ENCODE results near the gene DEDD. TPM values are rescaled to one million over a fixed set of nuclear protein-coding genes. Genes with fewer than 3 reads are reported as not detected.

DEDD gene
- total and polyA plus RNA-seq, 2 of the 4 experiments (the other 2 are of a cell fraction): 40.2 to 47.9 TPM

DNA sequence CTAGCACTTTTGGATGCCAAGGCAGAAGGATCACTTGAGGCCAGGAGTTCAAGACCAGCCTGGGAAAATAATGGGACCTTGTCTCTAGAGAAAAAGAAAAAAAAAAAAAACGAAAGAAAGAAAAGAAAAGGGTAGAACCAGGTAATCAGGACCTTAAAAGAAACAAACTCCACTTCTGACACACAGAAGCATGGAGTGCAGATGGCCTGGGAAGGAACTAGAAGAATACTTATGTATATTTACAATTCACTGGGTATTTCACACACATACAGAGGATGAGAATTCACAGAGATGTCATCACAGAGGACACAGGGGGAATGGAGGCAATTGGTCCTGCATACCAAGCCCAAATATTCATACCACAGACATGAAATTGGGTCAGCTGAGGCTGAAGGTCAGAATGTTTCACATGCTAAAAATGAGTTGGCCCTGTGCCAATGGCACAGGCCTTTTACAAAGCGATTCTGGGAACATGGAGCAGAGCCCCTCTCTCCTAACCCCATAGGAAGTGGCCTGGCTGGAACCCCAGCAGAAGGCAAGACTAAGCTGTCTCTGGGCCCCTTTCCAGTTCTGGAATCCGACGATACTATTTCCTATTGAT, 40.4 kb upstream of the DEDD start (continued):
- TF ChIP-seq, protein P1, sequence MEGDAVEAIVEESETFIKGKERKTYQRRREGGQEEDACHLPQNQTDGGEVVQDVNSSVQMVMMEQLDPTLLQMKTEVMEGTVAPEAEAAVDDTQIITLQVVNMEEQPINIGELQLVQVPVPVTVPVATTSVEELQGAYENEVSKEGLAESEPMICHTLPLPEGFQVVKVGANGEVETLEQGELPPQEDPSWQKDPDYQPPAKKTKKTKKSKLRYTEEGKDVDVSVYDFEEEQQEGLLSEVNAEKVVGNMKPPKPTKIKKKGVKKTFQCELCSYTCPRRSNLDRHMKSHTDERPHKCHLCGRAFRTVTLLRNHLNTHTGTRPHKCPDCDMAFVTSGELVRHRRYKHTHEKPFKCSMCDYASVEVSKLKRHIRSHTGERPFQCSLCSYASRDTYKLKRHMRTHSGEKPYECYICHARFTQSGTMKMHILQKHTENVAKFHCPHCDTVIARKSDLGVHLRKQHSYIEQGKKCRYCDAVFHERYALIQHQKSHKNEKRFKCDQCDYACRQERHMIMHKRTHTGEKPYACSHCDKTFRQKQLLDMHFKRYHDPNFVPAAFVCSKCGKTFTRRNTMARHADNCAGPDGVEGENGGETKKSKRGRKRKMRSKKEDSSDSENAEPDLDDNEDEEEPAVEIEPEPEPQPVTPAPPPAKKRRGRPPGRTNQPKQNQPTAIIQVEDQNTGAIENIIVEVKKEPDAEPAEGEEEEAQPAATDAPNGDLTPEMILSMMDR (conservative IDR thresholded peaks at IDR 0.05; ENCODE audit: low read depth, low read length): no peak
- no peak for TF ChIP-seq POLR2A (IDR thresholded peaks at IDR 0.05; ENCODE audit: low read depth, low read length)

DNA sequence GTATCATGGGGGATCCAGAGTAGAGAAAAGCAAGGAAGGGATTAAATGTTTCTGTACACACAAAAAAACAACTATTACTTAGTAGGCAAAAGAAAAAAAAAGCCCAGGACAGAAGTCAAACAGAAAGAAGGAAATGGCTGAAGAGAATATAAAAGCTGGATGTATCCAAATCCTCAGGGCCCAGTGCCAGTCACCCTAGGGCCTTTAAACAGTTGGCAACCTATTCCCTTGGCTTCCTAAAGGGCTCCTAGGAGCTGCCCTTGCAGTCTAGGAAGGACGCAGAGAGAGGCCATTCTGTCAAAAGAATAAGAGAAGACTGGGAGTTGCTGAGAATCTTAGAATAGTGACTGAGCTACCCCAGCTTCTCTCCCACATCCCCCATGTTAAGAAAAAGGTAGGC, 39.9 kb upstream of the DEDD start:
- no peak overlapping the region for H3K14ac ChIP-seq (replicated peaks; ENCODE audit: low read depth, low read length)
- WGBS, 2 experiments (ENCODE audit: extremely low coverage in 2 of 2, insufficient read length in 1 of 2): no CpG with 5 or more reads among the region's 1 CpG
- H2BK20ac ChIP-seq (ENCODE audit: low read depth, low read length): no peak overlapping the region
- peaks cover 11% of the 10 kb centered on the region for H3K9me1 ChIP-seq (ENCODE audit: insufficient read depth, low read length)
- H3K4me1 ChIP-seq (ENCODE audit: control insufficient read depth, insufficient read depth, low read length): peaks cover 13% of the 10 kb centered on the region
- no peak overlapping the region for H2BK120ac ChIP-seq (ENCODE audit: low read depth, low read length)
- no peak overlapping the region for H2BK15ac ChIP-seq (ENCODE audit: low read depth, low read length)
- H2BK5ac ChIP-seq (ENCODE audit: low read depth, low read length, poor library complexity, severe bottlenecking): no peak overlapping the region
- peaks cover 14 to 41% of the 10 kb centered on the region in 2 experiments for H3K79me1 ChIP-seq (ENCODE audit: low read depth in 1 of 2, low read length in 2 of 2)
- H3K27ac ChIP-seq (ENCODE audit: insufficient read depth, low read length): peak overlapping the region; percentile 69; the same call in 1 of the 2 replicates
- H4K8ac ChIP-seq (ENCODE audit: low read depth in 2 of 2, low read length in 2 of 2): no peak overlapping the region
- dilution Hi-C loops (cut with HindIII; ENCODE audit: low sequenced_read_pairs, unreplicated experiment) (no loop called here), in situ Hi-C loops (cut with MboI; ENCODE audit: low sequenced_read_pairs) (no loop called here), intact Hi-C loops (cut with micrococcal nuclease) (no loop called here)
- no peak overlapping the region for H3K9ac ChIP-seq (ENCODE audit: low read depth, low read length)
- no peak overlapping the region for H4K91ac ChIP-seq (ENCODE audit: insufficient read depth, low read depth, low read length)
- DNase-seq (no peak), ATAC-seq (ENCODE audit: low read depth) (no peak)
- H2AK9ac ChIP-seq (replicated peaks; ENCODE audit: low read depth, low read length, poor library complexity): no peak overlapping the region
- H3K4ac ChIP-seq (ENCODE audit: low read depth, low read length): no peak overlapping the region
- H2AFZ ChIP-seq (replicated peaks; ENCODE audit: low read length, poor library complexity): no peak overlapping the region
- no peak overlapping the region for H3K23ac ChIP-seq (ENCODE audit: low read depth, low read length)
- no peak overlapping the region for H3K4me3 ChIP-seq (ENCODE audit: insufficient read depth, low read depth, low read length)
- H3K9me3 ChIP-seq (ENCODE audit: control insufficient read depth, insufficient read depth, low read length): no peaks in the 10 kb centered on the region
- H3K36me3 ChIP-seq (ENCODE audit: control insufficient read depth, insufficient read depth, low read length): peaks cover 46% of the 10 kb centered on the region
- H3K18ac ChIP-seq (ENCODE audit: low read depth, low read length): no peak overlapping the region
- 0 out of 2 replicates have a peak overlapping the region, but pooled peaks have one; percentile 35 for H2AK5ac ChIP-seq (ENCODE audit: low read depth, low read length)
- peak overlapping the region; percentile 49 for H3K4me2 ChIP-seq (ENCODE audit: low read depth, low read length)
- POLR2A ChIA-PET (ENCODE audit: unreplicated experiment): no interaction called here
- CTCF ChIA-PET: no interaction called here
- H3K56ac ChIP-seq (ENCODE audit: extremely low read depth, insufficient read depth, low read length): no peak overlapping the region
- no TSS peak for BruUV-seq (replicated peaks)
- H4K5ac ChIP-seq (ENCODE audit: low read depth, low read length): no peak overlapping the region
- H3K27me3 ChIP-seq (ENCODE audit: control insufficient read depth, insufficient read depth, low read length): no peaks in the 10 kb centered on the region
- H4K20me1 ChIP-seq (ENCODE audit: insufficient read depth, low read length): peaks cover 13% of the 10 kb centered on the region; the same call in 1 of the 2 replicates
- TF ChIP-seq FOS (IDR thresholded peaks at IDR 0.05; ENCODE audit: low read depth, low read length) (no peak), CEBPB (IDR thresholded peaks at IDR 0.05; ENCODE audit: low read depth, low read length) (no peak), POLR2A (IDR thresholded peaks at IDR 0.05; ENCODE audit: low read depth, low read length) (no peak), CHD1 (IDR thresholded peaks at IDR 0.05; ENCODE audit: low read depth, low read length) (no peak), MAFK (IDR thresholded peaks at IDR 0.05; ENCODE audit: low read depth, low read length) (no peak), MAZ (IDR thresholded peaks at IDR 0.05; ENCODE audit: borderline replicate concordance, low read depth, low read length) (no peak), RFX5 (IDR thresholded peaks at IDR 0.05; ENCODE audit: low read depth, low read length) (no peak), NFE2L2 (IDR thresholded peaks at IDR 0.05; ENCODE audit: low read depth, low read length) (no peak)
- TF ChIP-seq, protein P1 (conservative IDR thresholded peaks at IDR 0.05; ENCODE audit: low read depth, low read length): no peak
- TF ChIP-seq, protein P2, sequence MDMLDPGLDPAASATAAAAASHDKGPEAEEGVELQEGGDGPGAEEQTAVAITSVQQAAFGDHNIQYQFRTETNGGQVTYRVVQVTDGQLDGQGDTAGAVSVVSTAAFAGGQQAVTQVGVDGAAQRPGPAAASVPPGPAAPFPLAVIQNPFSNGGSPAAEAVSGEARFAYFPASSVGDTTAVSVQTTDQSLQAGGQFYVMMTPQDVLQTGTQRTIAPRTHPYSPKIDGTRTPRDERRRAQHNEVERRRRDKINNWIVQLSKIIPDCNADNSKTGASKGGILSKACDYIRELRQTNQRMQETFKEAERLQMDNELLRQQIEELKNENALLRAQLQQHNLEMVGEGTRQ (IDR thresholded peaks at IDR 0.05; ENCODE audit: low read depth, low read length): no peak
